K562 (cell line): Measurements from ENCODE around the gene SLC13A3. TPM values are rescaled to one million over a fixed set of nuclear protein-coding genes. Genes with fewer than 3 reads are reported as not detected.

Experiments
- ATAC-seq: fragments of 200-7000 bp; cut with Tn5 transposase; 3 replicates; pipeline ENCODE4 v1.9.1; 2020; ENCODE audit warnings: moderate library complexity
- BruUV-seq: library from RNA; stranded (reverse); fragments of 400-500 nt; replicated peaks from 2 replicates; lab custom pipeline; 2021; lab: Mats Ljungman, UMichigan
- CTCF ChIA-PET: fragments of 300-600 bp; formaldehyde crosslinking; extraction: SDS; loops from one replicate; lab custom pipeline; 2021; ENCODE audit warnings: low intra/inter-chr PET ratio; lab: Yijun Ruan, JAX
- POLR2A ChIA-PET: fragments of 300-600, 350-650 bp; sonication (Branson Sonifier 250); formaldehyde crosslinking; extraction: SDS; loops from one replicate; lab custom pipeline; 2021; ENCODE audit warnings: antibody characterized with exemption, inconsistent platforms; lab: Yijun Ruan, JAX
- DNase-seq, 4 experiments: peaks; one replicate each; pipeline versions ENCODE4 v3.0.0 to v3.0.0-alpha.2; 2011 to 2018; ENCODE audit warnings: low spot score in 3 of 4, mixed read lengths in 3 of 4; ENCODE audit errors: extremely low read depth in 1 of 4
- FAIRE-seq: peaks from 2 replicates; lab custom pipeline; 2011; peaks lifted over from hg19 to GRCh38; lab: Jason Lieb, UNC
- H2AFZ ChIP-seq: 2 replicates; pipeline ENCODE4 v1.6.0; 2011; ENCODE audit warnings: low read depth, low read length, control low read depth, inconsistent platforms
- H3K27ac ChIP-seq: fragments of 200-600 bp; 3 replicates; pipeline ENCODE4 v1.8.0; 2011; ENCODE audit warnings: low read depth, mild to moderate bottlenecking, control low read depth, inconsistent platforms, low read length, moderate library complexity, mixed read lengths; ENCODE audit errors: extremely low read depth
- H3K27me3 ChIP-seq, 2 experiments: fragments of 300-600 bp in 1 of 2; 2 replicates in 1 of 2; 3 replicates in 1 of 2; pipeline versions ENCODE4 v1.6.0 to v1.8.0; 2011; ENCODE audit warnings: inconsistent platforms in 2 of 2, low read length in 2 of 2, mild to moderate bottlenecking in 1 of 2, mixed read lengths in 1 of 2, moderate library complexity in 1 of 2; ENCODE audit not compliant: control insufficient read depth in 2 of 2, insufficient read depth in 2 of 2
- H3K36me3 ChIP-seq: fragments of 300-600 bp; 3 replicates; pipeline ENCODE4 v1.8.0; 2011; ENCODE audit warnings: mild to moderate bottlenecking, low read length, inconsistent platforms; ENCODE audit not compliant: control insufficient read depth, insufficient read depth
- H3K4me1 ChIP-seq, 2 experiments: fragments of 200-600 bp in 1 of 2; replicated peaks in 1 of 2; 2 replicates in 1 of 2; 3 replicates in 1 of 2; pipeline versions ENCODE4 v1.5.1 to v1.8.0; 2011; ENCODE audit warnings: inconsistent platforms in 2 of 2, low read length in 2 of 2, mild to moderate bottlenecking in 1 of 2, mixed read lengths in 1 of 2, moderate library complexity in 1 of 2; ENCODE audit not compliant: control insufficient read depth in 2 of 2, insufficient read depth in 2 of 2
- H3K4me2 ChIP-seq: 2 replicates; pipeline ENCODE4 v1.6.1; 2011; ENCODE audit warnings: low read length, control low read depth, inconsistent platforms, mixed read lengths; ENCODE audit not compliant: insufficient read depth
- H3K4me3 ChIP-seq: fragments of 200-600 bp; sonication (generic), shearing (Covaris generic); 2 replicates; pipeline ENCODE4 v1.5.1; 2016; ENCODE audit warnings: control low read depth, inconsistent platforms
- H3K79me2 ChIP-seq: fragments of 200-600 bp; 3 replicates; pipeline ENCODE4 v1.8.0; 2011; ENCODE audit warnings: low read length, inconsistent platforms; ENCODE audit not compliant: control insufficient read depth, insufficient read depth
- H3K9ac ChIP-seq, 2 experiments: 2 replicates each; pipeline versions ENCODE4 v1.6.0 to v1.6.1; 2011; ENCODE audit warnings: low read depth in 2 of 2, low read length in 2 of 2, control low read depth in 1 of 2, inconsistent platforms in 1 of 2, mild to moderate bottlenecking in 1 of 2, mixed read lengths in 1 of 2; ENCODE audit not compliant: insufficient read depth in 1 of 2
- H3K9me1 ChIP-seq: one replicate; pipeline ENCODE4 v1.6.0; 2011; ENCODE audit warnings: inconsistent platforms, mild to moderate bottlenecking, low read length, moderate library complexity; ENCODE audit not compliant: control insufficient read depth, insufficient read depth
- H3K9me3 ChIP-seq: replicated peaks from 2 replicates; pipeline ENCODE4 v1.5.1; 2011; ENCODE audit warnings: low read depth, low read length, inconsistent platforms; ENCODE audit not compliant: control insufficient read depth, insufficient read depth
- H4K20me1 ChIP-seq: replicated peaks from 2 replicates; pipeline ENCODE4 v1.6.1; 2011; ENCODE audit warnings: low read length, inconsistent platforms, mixed read lengths; ENCODE audit not compliant: control insufficient read depth, insufficient read depth
- BMI1 ChIP-seq: fragments of 150-350 bp; IDR thresholded peaks from 2 replicates; pipeline ENCODE4 v1.6.1; 2014; ENCODE audit warnings: low read length
- CBX8 ChIP-seq: fragments of 200-600 bp; sonication (generic); IDR thresholded peaks from 2 replicates; pipeline ENCODE4 v1.6.1; 2012; ENCODE audit warnings: borderline replicate concordance, mixed run types, low read depth, mild to moderate bottlenecking, moderate library complexity, mixed read lengths, low read length, control low read depth, inconsistent platforms; ENCODE audit not compliant: poor library complexity, severe bottlenecking; ENCODE audit errors: extremely low read depth
- CXXC5 ChIP-seq: fragments of 250-450 bp; sonication (Bioruptor Pico); IDR thresholded peaks from 2 replicates; pipeline ENCODE4 v1.8.0; 2022; ENCODE audit warnings: inconsistent platforms, mild to moderate bottlenecking, moderate library complexity
- EHMT2 ChIP-seq: fragments of 450-650 bp; IDR thresholded peaks from 2 replicates; pipeline ENCODE4 v1.6.1; 2018; ENCODE audit warnings: antibody characterized with exemption
- IFI16 ChIP-seq: fragments of 250-450 bp; sonication (Bioruptor Pico); IDR thresholded peaks from 2 replicates; pipeline ENCODE4 v2.1.2; 2022; ENCODE audit warnings: mild to moderate bottlenecking, inconsistent platforms
- MECOM ChIP-seq: fragments of 250-450 bp; sonication (Bioruptor Pico); IDR thresholded peaks from 2 replicates; pipeline ENCODE4 v1.8.0; 2022; ENCODE audit warnings: inconsistent platforms
- MEIS2 ChIP-seq: fragments of 450-650 bp; IDR thresholded peaks from 2 replicates; pipeline ENCODE4 v1.6.1; 2014; ENCODE audit warnings: mild to moderate bottlenecking; ENCODE audit not compliant: partially characterized antibody
- MXD1 ChIP-seq: fragments of 250-450 bp; sonication (Bioruptor Pico); IDR thresholded peaks from 2 replicates; pipeline ENCODE4 v1.8.0; 2021; ENCODE audit warnings: borderline replicate concordance, mild to moderate bottlenecking, moderate library complexity; ENCODE audit not compliant: poor library complexity, severe bottlenecking
- NR4A1 ChIP-seq, 2 experiments: fragments of 250-450 bp in 1 of 2; fragments of 450-650 bp in 1 of 2; sonication (Bioruptor Pico) in 1 of 2; IDR thresholded peaks; 2 replicates each; pipeline versions ENCODE4 v1.4.0 to v1.6.1; 2016 to 2020; ENCODE audit warnings: mild to moderate bottlenecking in 2 of 2, missing compliant biosample characterization in 1 of 2, missing genetic modification characterization in 1 of 2, moderate library complexity in 1 of 2
- POLR3G ChIP-seq: IDR thresholded peaks from 2 replicates; pipeline ENCODE4 v1.6.1; 2011; ENCODE audit not compliant: insufficient read length, insufficient replicate concordance; ENCODE audit errors: extremely low read depth
- RUNX1 ChIP-seq: sonication (generic); IDR thresholded peaks from 2 replicates; pipeline ENCODE4 v1.6.1; 2016; ENCODE audit warnings: antibody characterized with exemption, low read depth
- SMC3 ChIP-seq: conservative IDR thresholded peaks from 2 replicates; pipeline ENCODE4 v1.6.1; 2011; ENCODE audit warnings: low read depth, low read length, improper control_type of control experiment; ENCODE audit not compliant: insufficient read depth
- STAT6 ChIP-seq: sonication (generic); formaldehyde crosslinking; IDR thresholded peaks from 2 replicates; pipeline ENCODE4 v1.8.1; 2023; ENCODE audit warnings: mild to moderate bottlenecking, missing genetic modification reagents
- ZBTB26 ChIP-seq: fragments of 450-650 bp; formaldehyde crosslinking; IDR thresholded peaks from 2 replicates; pipeline ENCODE4 v1.4.0; 2022; ENCODE audit warnings: missing genetic modification characterization
- ZC3H11A ChIP-seq: IDR thresholded peaks from 2 replicates; pipeline ENCODE4 v1.6.1; 2012; ENCODE audit warnings: low read depth, low read length, improper control_type of control experiment
- WGBS: fragments of 100-300 bp; shearing (Covaris generic); methylation state at CpG from one replicate; pipeline ENCODE4 v1.1.6; 2016; ENCODE audit warnings: low coverage, mixed read lengths; ENCODE audit not compliant: insufficient coverage; ENCODE audit errors: missing lambda C conversion rate; 5-methylcytosine and 5-hydroxymethylcytosine counted together
- in situ Hi-C: fragments of 300-500 bp; cut with MboI; formaldehyde crosslinking; loops from 4 replicates; pipeline ENCODE4 v1.15.0; 2018; ENCODE audit warnings: inconsistent platforms, mixed read lengths
- intact Hi-C: fragments of 100-400 bp; cut with micrococcal nuclease; formaldehyde crosslinking; loops from 2 replicates; pipeline ENCODE4 v1.14.2; 2022
- polyA plus RNA-seq, 8 experiments: library from polyadenylated mRNA; depleted of rRNA in 4 of 8; stranded (reverse) in 5 of 8; unstranded in 3 of 8; fragments of >200 nt; fragmentation: Nextera tagmentation in 2 of 8; fragmentation: Illumina TruSeq in 1 of 8; extraction: Ambion mirVana in 2 of 8; extraction: Trizol in 1 of 8; gene quantifications; 2 replicates each; pipeline versions ENCODE4 v1.2.1 to v1.2.3, GENCODE V29; 2011 to 2014; ENCODE audit warnings: inconsistent platforms in 1 of 8, missing spikeins in 1 of 8
- total RNA-seq, 7 experiments: library from RNA; depleted of rRNA in 6 of 7; stranded (reverse); fragments of >200 nt in 6 of 7; fragmentation: Illumina TruSeq in 2 of 7; extraction: Trizol in 2 of 7; gene quantifications; 2 replicates each; pipeline versions ENCODE4 v1.2.1 to v1.2.3, GENCODE V29; 2011 to 2021; ENCODE audit warnings: low replicate concordance in 1 of 7

SLC13A3 gene
- total and polyA plus RNA-seq, 9 of the 15 experiments (the other 6 are each of a cell fraction or from before 2014, with no cell fraction given) = 5.5 to 16.4 (median 8.5) TPM

- Histone ChIP-seq H4K20me1 (no peaks in the 10 kb centered on the region; the same call in 1 of the 2 replicates), H3K36me3 (no peaks in the 10 kb centered on the region), H3K4me1 (peaks cover 7 to 12% of the 10 kb centered on the region in 2 experiments; a peak in 3 of 5 replicates), H3K9ac (no peak overlapping the region), H2AFZ (no peak overlapping the region), H3K4me2 (no peak overlapping the region), H3K79me2 (no peaks in the 10 kb centered on the region), H3K4me3 (no peak overlapping the region), H3K27me3 (no peaks in the 10 kb centered on the region), H3K9me3 (no peaks in the 10 kb centered on the region), H3K27ac (no peak overlapping the region), H3K9me1 (no peaks in the 10 kb centered on the region)
- WGBS = 53% methylated on average over 6 of the region's 6 CpGs
- TF ChIP-seq STAT6 (CRISPR knock-in tag) (no peak), MECOM (CRISPR knock-in tag) (no peak), MEIS2 (no peak), ZC3H11A (no peak), ZBTB26 (CRISPR knock-in tag) (no peak), SMC3 (no peak), MXD1 (no peak), RUNX1 (no peak), CXXC5 (CRISPR knock-in tag) (no peak), NR4A1 (CRISPR knock-in tag; IDR thresholded peaks at IDR 0.05) (no peak), NR4A1 (tag; IDR thresholded peaks at IDR 0.05) (no peak), EHMT2 (no peak), BMI1 (no peak), POLR3G (no peak), CBX8 (no peak), IFI16 (CRISPR knock-in tag) (no peak)
- DNase-seq = no peak
- no peak for ATAC-seq
- ChIA-PET POLR2A (interaction anchor here (0.5 kb wide), 1 partner anchor 464 kb away, joined by 3 read pairs; no protein-coding TSS in a partner anchor), CTCF (no interaction called here)
- in situ Hi-C loops (no loop called here), intact Hi-C loops (no loop called here)
- no peak for FAIRE-seq
- no TSS peak for BruUV-seq
These were observed 74.4 kb downstream of the SLC13A3 start for GRCh38 chr20:46576774-46577395.
